HepG2 (cell line): Measurements from ENCODE around the gene BAIAP2L2. TPM values are rescaled to one million over a fixed set of nuclear protein-coding genes. Genes with fewer than 3 reads are reported as not detected.

Source experiments
- AGO2 ChIP-seq: fragments of 200-400 bp; formaldehyde crosslinking; optimal IDR thresholded peaks from 2 replicates; pipeline ENCODE3; 2017; ENCODE audit warnings: mild to moderate bottlenecking, low read depth, low read length, moderate library complexity
- ATF2 ChIP-seq: sonication (generic); formaldehyde crosslinking; IDR thresholded peaks from 2 replicates; pipeline ENCODE4 v1.4.0; 2020; ENCODE audit warnings: missing genetic modification reagents
- DDIT3 ChIP-seq: sonication (generic); formaldehyde crosslinking; IDR thresholded peaks from 2 replicates; pipeline ENCODE4 v1.4.0; 2020; ENCODE audit warnings: mild to moderate bottlenecking, missing genetic modification reagents
- E2F2 ChIP-seq: sonication (generic); formaldehyde crosslinking; IDR thresholded peaks from 2 replicates; pipeline ENCODE4 v1.4.0; 2020; ENCODE audit warnings: missing genetic modification reagents, borderline replicate concordance
- GFI1 ChIP-seq: sonication (generic); formaldehyde crosslinking; IDR thresholded peaks from 2 replicates; pipeline ENCODE4 v1.5.0; 2020; ENCODE audit warnings: missing genetic modification reagents, mild to moderate bottlenecking, borderline replicate concordance
- HINFP ChIP-seq: sonication (generic); formaldehyde crosslinking; IDR thresholded peaks from 2 replicates; pipeline ENCODE4 v1.4.0; 2020; ENCODE audit warnings: low read depth, mild to moderate bottlenecking, missing genetic modification reagents
- HNRNPLL ChIP-seq: fragments of 200-400 bp; formaldehyde crosslinking; IDR thresholded peaks from 2 replicates; pipeline ENCODE4 v1.6.1; 2017; ENCODE audit warnings: mild to moderate bottlenecking, low read depth, low read length; ENCODE audit not compliant: poor library complexity, severe bottlenecking
- KDM5B ChIP-seq: sonication (generic); formaldehyde crosslinking; IDR thresholded peaks from 2 replicates; pipeline ENCODE4 v1.4.0; 2020; ENCODE audit warnings: missing genetic modification reagents, mild to moderate bottlenecking, borderline replicate concordance
- MLXIP ChIP-seq: sonication (generic); formaldehyde crosslinking; IDR thresholded peaks from 2 replicates; pipeline ENCODE4 v1.9.0; 2021; ENCODE audit warnings: missing genetic modification reagents, borderline replicate concordance
- NPAS2 ChIP-seq: sonication (generic); formaldehyde crosslinking; IDR thresholded peaks from 2 replicates; pipeline ENCODE4 v1.8.0; 2022; ENCODE audit warnings: mild to moderate bottlenecking, missing genetic modification reagents, borderline replicate concordance
- PRMT3 ChIP-seq: sonication (generic); formaldehyde crosslinking; IDR thresholded peaks from 2 replicates; pipeline ENCODE4 v1.8.1; 2022; ENCODE audit warnings: low read depth, mild to moderate bottlenecking, moderate library complexity, missing genetic modification reagents, borderline replicate concordance
- SRSF4 ChIP-seq: fragments of 200-400 bp; formaldehyde crosslinking; IDR thresholded peaks from one replicate; pipeline ENCODE4 v1.6.1; 2018; ENCODE audit warnings: mild to moderate bottlenecking, low read depth, low read length, moderate library complexity; ENCODE audit not compliant: poor library complexity, severe bottlenecking
- SRSF9 ChIP-seq: fragments of 200-400 bp; formaldehyde crosslinking; IDR thresholded peaks from 2 replicates; pipeline ENCODE4 v1.6.1; 2018; ENCODE audit warnings: borderline replicate concordance, mild to moderate bottlenecking, low read depth, low read length; ENCODE audit not compliant: insufficient read depth, poor library complexity, severe bottlenecking
- ZBTB8A ChIP-seq: sonication (generic); formaldehyde crosslinking; IDR thresholded peaks from 2 replicates; pipeline ENCODE4 v1.4.0; 2020; ENCODE audit warnings: mild to moderate bottlenecking, low read depth, missing genetic modification reagents, borderline replicate concordance
- ZFY ChIP-seq: sonication (generic); formaldehyde crosslinking; IDR thresholded peaks from 2 replicates; pipeline ENCODE4 v1.4.0; 2020; ENCODE audit warnings: missing genetic modification reagents
- ZNF124 ChIP-seq: sonication (generic); formaldehyde crosslinking; IDR thresholded peaks from 2 replicates; pipeline ENCODE4 v1.4.0; 2020; ENCODE audit warnings: missing genetic modification reagents
- ZNF160 ChIP-seq: sonication (generic); formaldehyde crosslinking; IDR thresholded peaks from 2 replicates; pipeline ENCODE4 v1.8.0; 2022; ENCODE audit warnings: mild to moderate bottlenecking, inconsistent platforms, missing genetic modification reagents
- ZNF30 ChIP-seq: sonication (generic); formaldehyde crosslinking; IDR thresholded peaks from 2 replicates; pipeline ENCODE4 v1.5.0; 2020; ENCODE audit warnings: mild to moderate bottlenecking, missing genetic modification reagents
- ZNF382 ChIP-seq: sonication (generic); formaldehyde crosslinking; IDR thresholded peaks from 2 replicates; pipeline ENCODE4 v1.5.0; 2020; ENCODE audit warnings: missing genetic modification reagents, mild to moderate bottlenecking, borderline replicate concordance
- ZNF546 ChIP-seq: sonication (generic); formaldehyde crosslinking; conservative IDR thresholded peaks from 2 replicates; pipeline ENCODE4 v1.8.1; 2023; ENCODE audit warnings: mild to moderate bottlenecking, missing genetic modification reagents
- ZNF614 ChIP-seq: IDR thresholded peaks from 2 replicates; pipeline ENCODE4 v1.6.1; 2018; ENCODE audit warnings: missing biosample characterization, missing genetic modification reagents, inconsistent platforms, borderline replicate concordance
- ZNF7 ChIP-seq: IDR thresholded peaks from 2 replicates; pipeline ENCODE4 v1.6.1; 2016; ENCODE audit warnings: missing biosample characterization, missing genetic modification reagents
- ZNF776 ChIP-seq: sonication (generic); formaldehyde crosslinking; IDR thresholded peaks from 2 replicates; pipeline ENCODE4 v1.4.0; 2020; ENCODE audit warnings: mild to moderate bottlenecking, missing genetic modification reagents
- polyA plus RNA-seq, 8 experiments: library from polyadenylated mRNA; depleted of rRNA in 3 of 8; stranded (reverse) in 7 of 8; unstranded in 1 of 8; fragments of >200 nt; fragmentation: Illumina TruSeq in 4 of 8; extraction: Trizol in 4 of 8; gene quantifications; 2 replicates each; pipeline versions ENCODE4 v1.2.1 to v1.2.3, GENCODE V29; 2011 to 2016; ENCODE audit warnings: low read depth in 4 of 8, missing spikeins in 1 of 8, mixed read lengths in 1 of 8; ENCODE audit not compliant: insufficient read depth in 1 of 8
- total RNA-seq, 5 experiments: library from RNA; depleted of rRNA; stranded (reverse); fragments of >200 nt; fragmentation: Illumina TruSeq; extraction: Trizol; gene quantifications; 2 replicates each; pipeline ENCODE4 v1.2.3, GENCODE V29; 2016; ENCODE audit warnings: low read depth in 1 of 5

Gene BAIAP2L2
- total and polyA plus RNA-seq, 2 of the 13 experiments (the other 11 are each of a cell fraction or from before 2014, with no cell fraction given) = 4.4 to 7.5 TPM

- TF ChIP-seq MLXIP (CRISPR knock-in tag) (no peak), ZNF7 (CRISPR knock-in tag) (no peak), AGO2 (peak; percentile 53), SRSF4 (no peak), ZFY (CRISPR knock-in tag) (peak; percentile 12; the same call in 1 of the 2 replicates), ZNF382 (no peak), DDIT3 (CRISPR knock-in tag) (no peak), E2F2 (CRISPR knock-in tag) (no peak), NPAS2 (CRISPR knock-in tag) (no peak), SRSF9 (no peak), ZNF160 (no peak), KDM5B (CRISPR knock-in tag) (no peak), HNRNPLL (no peak), ZNF30 (CRISPR knock-in tag) (no peak), ZNF124 (CRISPR knock-in tag) (no peak), ATF2 (CRISPR knock-in tag) (no peak), GFI1 (CRISPR knock-in tag) (no peak), ZBTB8A (no peak), ZNF614 (CRISPR knock-in tag) (no peak), HINFP (CRISPR knock-in tag) (no peak), PRMT3 (CRISPR knock-in tag) (no peak), ZNF546 (CRISPR knock-in tag) (no peak), ZNF776 (CRISPR knock-in tag) (no peak)
Measured at GRCh38 chr22:38111925-38112355, 1.5 kb upstream of the BAIAP2L2 start (continued).
